HG02588 (cell line): ENCODE measurements around the gene CD3G.
A peak's percentile ranks its signal among the peaks of the same experiment; 100 is the strongest.

Experiments
- ATAC-seq: cut with Tn5 transposase; IDR thresholded peaks from one replicate; pipeline ENCODE4 v1.9.1; 2021; ENCODE audit warnings: mild to moderate bottlenecking, moderate library complexity; ENCODE audit not compliant: unreplicated experiment

CD3G gene

DNA sequence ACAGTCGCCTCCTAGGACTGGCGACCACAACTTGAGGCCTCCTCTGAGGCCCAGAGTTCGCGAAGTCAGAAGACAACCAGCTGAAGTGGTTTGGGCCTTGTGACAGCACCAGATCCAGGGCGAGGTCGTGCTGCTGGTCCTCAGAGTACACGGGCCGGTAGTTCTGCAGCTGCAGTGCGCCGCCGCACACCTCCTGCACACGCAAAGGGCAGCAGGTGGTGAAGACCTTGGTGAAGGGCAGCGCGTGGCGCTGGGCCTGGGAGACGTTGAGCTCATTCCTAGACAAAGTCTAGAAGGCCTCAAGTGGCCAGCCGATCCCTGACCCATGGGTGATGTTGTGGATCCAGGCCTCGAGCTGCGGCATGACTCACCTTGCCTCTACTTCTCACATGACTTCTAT, 21.4 kb upstream of the CD3G start:
- no peak for ATAC-seq

GRCh38 chr11:118325283-118325682, 18.9 kb upstream of the CD3G start:
- ATAC-seq: no peak

DNA sequence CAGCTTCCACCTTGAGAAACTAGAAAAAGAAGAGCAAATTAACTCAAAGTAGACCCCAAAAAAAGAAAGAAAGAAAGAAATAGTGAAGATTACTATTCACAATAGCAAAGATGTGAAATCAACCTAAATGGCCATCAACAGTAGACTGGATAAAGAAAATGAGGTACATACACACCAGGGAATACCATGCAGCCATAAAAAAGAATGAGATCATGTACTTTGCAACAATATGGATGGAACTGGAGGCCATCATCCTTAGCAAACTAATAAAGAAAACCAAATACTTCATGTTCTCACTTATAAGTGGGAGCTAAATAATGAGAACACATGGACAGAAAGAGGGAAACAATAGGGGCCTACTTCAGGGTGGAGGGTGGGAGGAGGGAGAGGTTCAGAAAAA, 15.4 kb upstream of the CD3G start:
- ATAC-seq: no peak

GRCh38 chr11:118334745-118335144, 9.4 kb upstream of the CD3G start:
- ATAC-seq: no peak

DNA sequence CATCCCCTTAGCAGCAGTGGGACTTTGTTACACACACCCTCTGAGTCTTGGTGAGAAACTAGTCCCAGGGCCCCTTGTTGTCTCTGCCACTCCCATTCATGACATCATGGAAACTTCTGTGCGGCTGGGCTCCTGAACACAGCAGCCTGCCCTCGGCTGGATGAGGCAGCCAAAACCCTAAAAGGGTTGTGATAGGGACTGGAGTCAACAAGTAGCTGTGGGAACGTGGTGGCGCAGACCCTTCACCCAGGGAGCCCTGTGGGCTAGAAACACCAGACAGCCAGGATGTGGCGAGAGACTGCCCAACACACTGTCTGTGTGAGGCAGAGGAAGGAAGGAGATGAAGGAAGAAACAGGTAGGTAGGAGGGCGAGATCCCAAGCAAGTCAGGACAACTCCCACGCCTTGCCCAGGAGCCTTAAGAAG, 5.5 kb upstream of the CD3G start:
- ATAC-seq: no peak

GRCh38 chr11:118339281-118339961, 4.7 kb upstream of the CD3G start:
- no peak for ATAC-seq

GRCh38 chr11:118340449-118340848, 3.7 kb upstream of the CD3G start:
- no peak for ATAC-seq

DNA sequence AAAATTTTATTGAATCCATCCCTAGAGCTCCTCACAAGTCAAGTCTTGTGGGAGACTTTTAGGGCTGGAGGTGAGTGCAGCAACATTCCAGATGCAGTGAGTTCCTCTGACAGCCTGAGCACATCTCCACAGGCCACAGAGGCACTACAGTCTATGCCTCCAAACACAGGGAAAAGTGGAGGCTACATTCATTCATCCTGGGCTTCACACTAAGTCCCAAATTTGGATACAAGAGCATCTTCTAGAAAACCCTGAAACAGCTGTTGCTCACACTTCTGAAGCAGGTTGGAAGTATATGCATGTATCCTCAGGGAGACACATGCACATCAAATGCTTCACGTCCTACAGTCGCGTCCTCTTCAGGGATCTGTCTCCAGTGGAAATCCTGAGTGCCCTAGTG, 2.9 kb upstream of the CD3G start:
- no peak for ATAC-seq

- ATAC-seq: no peak
Measured at GRCh38 chr11:118341815-118342489, 2.2 kb upstream of the CD3G start.

GRCh38 chr11:118342503-118343161, 1.5 kb upstream of the CD3G start, which contains the start of gene CD3D:
TSS of gene CD3D (minus strand) at chr11:118342705. CDS start at chr11:118342607, 98 bp downstream.
- ATAC-seq: no peak

DNA sequence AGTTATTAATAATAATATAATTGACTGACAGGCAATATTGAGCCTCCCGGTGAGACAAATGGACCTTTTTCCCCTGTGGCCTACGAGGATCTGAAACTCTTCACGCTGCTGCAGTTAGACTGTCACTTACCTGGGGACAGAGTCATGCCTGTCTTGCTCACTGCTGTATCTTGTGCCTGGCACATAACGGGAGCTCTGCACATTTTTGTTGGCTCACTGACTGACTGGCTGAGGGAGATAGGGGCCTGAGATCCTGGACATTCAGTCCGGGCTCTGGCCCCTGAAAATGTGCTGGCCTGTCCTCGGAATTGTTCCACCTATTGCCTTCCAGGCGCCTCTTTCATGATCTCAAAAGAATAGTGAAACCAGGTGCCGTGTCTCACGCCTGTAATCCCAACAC, 896 bp upstream of the CD3G start:
- ATAC-seq: no peak

GRCh38 chr11:118349475-118349874, 5.3 kb downstream of the CD3G start:
- ATAC-seq: no peak

- ATAC-seq: no peak
Measured at GRCh38 chr11:118353084-118353710, 9.1 kb downstream of the CD3G start.

- ATAC-seq: no peak
Measured at GRCh38 chr11:118358071-118358470, 13.9 kb downstream of the CD3G start.

- ATAC-seq: peak; percentile 88
Measured at GRCh38 chr11:118359295-118359958, 15.3 kb downstream of the CD3G start, which contains the start of gene UBE4A. TSS of gene UBE4A (plus strand) at chr11:118359600. CDS start at chr11:118365081, 5,481 bp downstream.

DNA sequence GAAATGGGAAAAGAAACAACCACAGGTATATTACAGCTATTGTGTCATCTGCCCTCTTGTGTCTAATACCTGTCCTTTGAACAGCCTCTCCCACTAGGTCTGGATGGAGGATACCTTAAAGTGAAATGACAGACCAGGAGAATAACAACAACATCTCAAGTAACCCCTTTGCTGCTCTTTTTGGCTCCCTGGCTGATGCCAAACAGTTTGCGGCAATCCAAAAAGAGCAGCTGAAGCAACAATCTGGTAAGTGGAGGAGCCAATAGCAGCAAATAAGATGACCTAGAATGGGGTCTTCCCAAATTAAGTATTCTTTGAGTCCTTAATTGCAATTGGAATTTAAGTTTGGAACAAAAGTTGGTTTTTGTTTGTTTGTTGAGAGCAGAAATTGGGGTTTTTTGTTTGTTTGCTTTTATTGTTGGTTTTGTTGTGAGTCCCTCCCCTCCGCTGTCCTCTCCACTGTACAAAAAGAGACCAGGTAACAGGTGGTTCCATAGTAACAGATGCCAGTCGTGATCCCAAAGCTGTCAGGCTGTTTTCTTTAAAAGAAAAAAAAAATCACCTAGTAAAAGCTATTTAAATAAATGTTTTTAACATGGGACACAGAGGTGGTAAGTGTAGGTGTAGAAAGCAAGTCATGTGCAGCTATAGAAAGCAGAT, 20.9 kb downstream of the CD3G start:
- ATAC-seq: no peak

- ATAC-seq: no peak
Measured at GRCh38 chr11:118366287-118366686, 22.1 kb downstream of the CD3G start.

DNA sequence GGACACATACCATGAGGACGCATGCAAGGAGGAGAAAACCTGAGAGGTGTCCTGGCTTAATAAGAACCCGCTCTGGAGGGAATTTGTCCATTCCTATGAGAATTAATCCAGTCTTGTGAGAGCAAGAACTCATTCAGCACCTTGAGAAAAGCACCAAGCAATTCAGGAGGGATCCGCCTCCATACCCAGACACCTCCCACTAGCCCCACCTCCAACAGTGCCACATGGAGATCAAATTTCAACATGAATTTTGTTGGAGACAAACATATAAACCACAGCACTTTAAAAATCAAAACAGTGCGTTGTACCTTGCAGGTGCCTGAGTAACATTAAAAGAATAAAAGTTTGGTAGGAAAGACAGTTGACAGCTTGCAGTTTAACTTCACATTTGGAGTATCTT, 26.6 kb downstream of the CD3G start:
- no peak for ATAC-seq

DNA sequence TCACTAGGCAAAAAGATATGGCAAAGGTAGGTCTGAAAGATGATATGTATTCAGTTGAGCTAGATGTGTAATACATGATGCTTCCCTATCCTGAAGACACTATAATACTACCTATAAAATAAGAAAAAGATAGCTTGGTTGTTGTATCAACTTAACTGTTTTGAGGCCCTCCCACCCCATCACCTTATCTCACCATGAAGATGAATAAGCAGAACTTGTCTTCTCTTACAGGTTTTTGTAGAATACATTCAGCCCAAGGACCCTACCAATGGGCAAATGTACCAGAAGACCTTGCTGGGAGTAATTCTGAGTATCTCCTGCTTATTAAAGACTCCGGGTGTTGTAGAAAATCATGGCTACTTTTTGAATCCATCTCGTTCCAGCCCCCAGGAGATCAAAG, 29.1 kb downstream of the CD3G start:
- no peak for ATAC-seq

- ATAC-seq: no peak
Measured at GRCh38 chr11:118373871-118374270, 29.7 kb downstream of the CD3G start.
